ENCODE data around the gene DDAH1. TPM values are rescaled to one million over a fixed set of nuclear protein-coding genes. Genes with fewer than 3 reads are reported as not detected.

The DDAH1 gene
- polyA plus RNA-seq, 1 donor from 2014 or later = 42.7 TPM

DNA sequence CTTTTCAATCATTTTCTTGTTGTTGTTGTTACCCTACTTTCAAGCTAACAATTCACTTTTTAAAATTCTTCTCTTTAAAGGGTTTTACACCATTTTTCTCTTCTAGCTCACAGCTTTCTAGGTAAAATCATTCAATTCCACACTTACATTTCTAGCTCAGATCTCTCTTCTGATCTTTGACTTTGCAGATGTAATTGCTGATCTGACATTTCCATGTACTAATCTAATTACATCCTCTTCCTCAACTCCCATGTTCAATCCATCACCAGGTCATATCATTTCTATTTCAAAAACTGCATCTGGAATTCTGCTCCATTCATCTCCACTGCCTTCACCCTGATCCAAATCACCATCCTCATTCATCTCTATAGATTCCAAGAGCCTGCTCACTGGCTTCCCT lies 191.6 kb downstream of the DDAH1 start:
- TF ChIP-seq RAD21 (conservative IDR thresholded peaks at IDR 0.05) = no peak
- TF ChIP-seq TAF1 (IDR thresholded peaks at IDR 0.05; ENCODE audit: low read depth) = no peak
- TF ChIP-seq, protein P1, sequence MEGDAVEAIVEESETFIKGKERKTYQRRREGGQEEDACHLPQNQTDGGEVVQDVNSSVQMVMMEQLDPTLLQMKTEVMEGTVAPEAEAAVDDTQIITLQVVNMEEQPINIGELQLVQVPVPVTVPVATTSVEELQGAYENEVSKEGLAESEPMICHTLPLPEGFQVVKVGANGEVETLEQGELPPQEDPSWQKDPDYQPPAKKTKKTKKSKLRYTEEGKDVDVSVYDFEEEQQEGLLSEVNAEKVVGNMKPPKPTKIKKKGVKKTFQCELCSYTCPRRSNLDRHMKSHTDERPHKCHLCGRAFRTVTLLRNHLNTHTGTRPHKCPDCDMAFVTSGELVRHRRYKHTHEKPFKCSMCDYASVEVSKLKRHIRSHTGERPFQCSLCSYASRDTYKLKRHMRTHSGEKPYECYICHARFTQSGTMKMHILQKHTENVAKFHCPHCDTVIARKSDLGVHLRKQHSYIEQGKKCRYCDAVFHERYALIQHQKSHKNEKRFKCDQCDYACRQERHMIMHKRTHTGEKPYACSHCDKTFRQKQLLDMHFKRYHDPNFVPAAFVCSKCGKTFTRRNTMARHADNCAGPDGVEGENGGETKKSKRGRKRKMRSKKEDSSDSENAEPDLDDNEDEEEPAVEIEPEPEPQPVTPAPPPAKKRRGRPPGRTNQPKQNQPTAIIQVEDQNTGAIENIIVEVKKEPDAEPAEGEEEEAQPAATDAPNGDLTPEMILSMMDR (IDR thresholded peaks at IDR 0.05; ENCODE audit: poor library complexity, severe bottlenecking) = no peak
- no peak for TF ChIP-seq EP300 (conservative IDR thresholded peaks at IDR 0.05; ENCODE audit: poor library complexity, severe bottlenecking)
- no peak for TF ChIP-seq EZH2 (IDR thresholded peaks at IDR 0.05; ENCODE audit: borderline replicate concordance, insufficient read depth, low read length, poor library complexity, severe bottlenecking)
- TF ChIP-seq, protein P2, sequence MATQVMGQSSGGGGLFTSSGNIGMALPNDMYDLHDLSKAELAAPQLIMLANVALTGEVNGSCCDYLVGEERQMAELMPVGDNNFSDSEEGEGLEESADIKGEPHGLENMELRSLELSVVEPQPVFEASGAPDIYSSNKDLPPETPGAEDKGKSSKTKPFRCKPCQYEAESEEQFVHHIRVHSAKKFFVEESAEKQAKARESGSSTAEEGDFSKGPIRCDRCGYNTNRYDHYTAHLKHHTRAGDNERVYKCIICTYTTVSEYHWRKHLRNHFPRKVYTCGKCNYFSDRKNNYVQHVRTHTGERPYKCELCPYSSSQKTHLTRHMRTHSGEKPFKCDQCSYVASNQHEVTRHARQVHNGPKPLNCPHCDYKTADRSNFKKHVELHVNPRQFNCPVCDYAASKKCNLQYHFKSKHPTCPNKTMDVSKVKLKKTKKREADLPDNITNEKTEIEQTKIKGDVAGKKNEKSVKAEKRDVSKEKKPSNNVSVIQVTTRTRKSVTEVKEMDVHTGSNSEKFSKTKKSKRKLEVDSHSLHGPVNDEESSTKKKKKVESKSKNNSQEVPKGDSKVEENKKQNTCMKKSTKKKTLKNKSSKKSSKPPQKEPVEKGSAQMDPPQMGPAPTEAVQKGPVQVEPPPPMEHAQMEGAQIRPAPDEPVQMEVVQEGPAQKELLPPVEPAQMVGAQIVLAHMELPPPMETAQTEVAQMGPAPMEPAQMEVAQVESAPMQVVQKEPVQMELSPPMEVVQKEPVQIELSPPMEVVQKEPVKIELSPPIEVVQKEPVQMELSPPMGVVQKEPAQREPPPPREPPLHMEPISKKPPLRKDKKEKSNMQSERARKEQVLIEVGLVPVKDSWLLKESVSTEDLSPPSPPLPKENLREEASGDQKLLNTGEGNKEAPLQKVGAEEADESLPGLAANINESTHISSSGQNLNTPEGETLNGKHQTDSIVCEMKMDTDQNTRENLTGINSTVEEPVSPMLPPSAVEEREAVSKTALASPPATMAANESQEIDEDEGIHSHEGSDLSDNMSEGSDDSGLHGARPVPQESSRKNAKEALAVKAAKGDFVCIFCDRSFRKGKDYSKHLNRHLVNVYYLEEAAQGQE (IDR thresholded peaks at IDR 0.05; ENCODE audit: borderline replicate concordance) = no peak
- no peak for TF ChIP-seq MXI1 (conservative IDR thresholded peaks at IDR 0.05; ENCODE audit: poor library complexity, severe bottlenecking)
- TF ChIP-seq POLR2AphosphoS5 (IDR thresholded peaks at IDR 0.05) = no peak
- no peak for TF ChIP-seq SMC3 (conservative IDR thresholded peaks at IDR 0.05; ENCODE audit: poor library complexity)
- Histone ChIP-seq H3F3A (ENCODE audit: insufficient read depth, low read length, poor library complexity, severe bottlenecking) (no peaks in the 10 kb centered on the region), H3K27ac (ENCODE audit: low read length) (no peak overlapping the region), H3K9me2 (ENCODE audit: insufficient read depth, low read length) (no peaks in the 10 kb centered on the region), H4K20me1 (ENCODE audit: insufficient read depth) (no peaks in the 10 kb centered on the region), H2AFZ (ENCODE audit: low read depth, low read length) (no peak overlapping the region), H3K9me3 (ENCODE audit: low read length) (no peaks in the 10 kb centered on the region), H3K27me3 (ENCODE audit: insufficient read depth, low read depth, low read length) (no peaks in the 10 kb centered on the region), H3K4me3 (ENCODE audit: low read length) (peak overlapping the region; percentile 99), H3K36me3 (ENCODE audit: insufficient read depth, low read length) (no peaks in the 10 kb centered on the region), H3K4me2 (ENCODE audit: low read length) (no peak overlapping the region), H3K79me2 (replicated peaks; ENCODE audit: insufficient read depth, low read length) (peaks cover 38% of the 10 kb centered on the region), H3K9ac (ENCODE audit: low read length) (no peak overlapping the region)

DNA sequence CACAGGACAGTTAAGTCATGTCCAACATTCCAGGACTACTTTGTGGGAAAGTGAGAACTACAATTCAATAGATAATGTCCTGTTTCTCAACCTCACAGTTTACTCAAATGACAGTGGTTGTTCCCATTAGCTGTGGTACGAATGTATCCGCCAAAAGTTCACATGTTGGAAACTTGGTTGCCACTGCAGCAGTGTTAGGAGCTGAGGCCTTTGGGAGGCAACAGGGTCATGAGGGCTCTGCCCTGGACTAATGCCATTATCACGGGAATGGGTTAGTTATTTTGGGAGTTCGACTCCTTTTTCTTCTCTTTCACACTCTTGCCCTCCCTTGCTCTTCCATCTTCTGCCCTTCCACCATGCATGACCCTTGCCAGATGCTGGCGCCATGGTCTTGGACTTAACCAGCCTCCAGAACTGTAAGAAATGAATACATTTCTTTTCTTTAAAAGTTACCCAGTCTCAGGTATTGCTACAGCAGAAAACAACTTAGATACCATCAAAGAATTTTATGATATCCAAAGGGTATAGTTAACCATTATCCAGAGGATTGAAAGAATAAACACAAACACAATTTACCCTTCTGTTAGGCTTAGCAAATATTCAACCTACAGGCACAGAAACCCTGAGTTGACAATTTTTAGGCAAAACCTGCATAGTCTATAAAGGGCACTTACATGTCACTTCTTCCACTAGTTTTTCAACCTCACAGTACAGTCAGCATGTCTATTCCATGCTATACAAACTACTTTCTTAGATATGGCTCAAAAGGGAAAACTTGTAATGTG lies 196.0 kb downstream of the DDAH1 start:
- Histone ChIP-seq H3K27ac (ENCODE audit: low read length) (no peak overlapping the region), H3K9me2 (ENCODE audit: insufficient read depth, low read length) (no peaks in the 10 kb centered on the region), H3K36me3 (ENCODE audit: insufficient read depth, low read length) (no peaks in the 10 kb centered on the region), H4K20me1 (ENCODE audit: insufficient read depth) (no peaks in the 10 kb centered on the region), H3K79me2 (replicated peaks; ENCODE audit: insufficient read depth, low read length) (peaks cover 20% of the 10 kb centered on the region), H3K4me2 (ENCODE audit: low read length) (no peak overlapping the region), H3K27me3 (ENCODE audit: insufficient read depth, low read depth, low read length) (no peaks in the 10 kb centered on the region), H3K9me3 (ENCODE audit: low read length) (no peaks in the 10 kb centered on the region), H3K9ac (ENCODE audit: low read length) (no peak overlapping the region), H3K4me3 (ENCODE audit: low read length) (no peak overlapping the region), H2AFZ (ENCODE audit: low read depth, low read length) (no peak overlapping the region), H3F3A (ENCODE audit: insufficient read depth, low read length, poor library complexity, severe bottlenecking) (no peaks in the 10 kb centered on the region)
- TF ChIP-seq MXI1 (conservative IDR thresholded peaks at IDR 0.05; ENCODE audit: poor library complexity, severe bottlenecking) (no peak), RAD21 (conservative IDR thresholded peaks at IDR 0.05) (no peak), POLR2AphosphoS5 (IDR thresholded peaks at IDR 0.05) (no peak), TAF1 (IDR thresholded peaks at IDR 0.05; ENCODE audit: low read depth) (no peak), SMC3 (conservative IDR thresholded peaks at IDR 0.05; ENCODE audit: poor library complexity) (no peak), EP300 (conservative IDR thresholded peaks at IDR 0.05; ENCODE audit: poor library complexity, severe bottlenecking) (no peak), EZH2 (IDR thresholded peaks at IDR 0.05; ENCODE audit: borderline replicate concordance, insufficient read depth, low read length, poor library complexity, severe bottlenecking) (no peak)
- TF ChIP-seq, protein P1 (IDR thresholded peaks at IDR 0.05; ENCODE audit: poor library complexity, severe bottlenecking) = no peak
- TF ChIP-seq, protein P2 (IDR thresholded peaks at IDR 0.05; ENCODE audit: borderline replicate concordance) = no peak

Data from neural cell (in vitro differentiated cells).